Uterus (tissue), 4 donors: ENCODE results near the gene HVCN1. TPM values are rescaled to one million over a fixed set of nuclear protein-coding genes. Genes with fewer than 3 reads are reported as not detected.

Experiments
- DNase-seq, 2 donors: peaks; one replicate each; pipeline ENCODE4 v3.0.0-alpha.2; 2019 to 2020
- H3K27ac ChIP-seq, 2 donors: fragments of 200-600 bp; sonication (generic); 1 replicate in 1 of 2; 2 replicates in 1 of 2; pipeline ENCODE4 v1.5.1; 2016 to 2018
- H3K27me3 ChIP-seq, 2 donors: fragments of 200-600 bp; sonication (generic); one replicate each; pipeline ENCODE4 v1.5.1; 2018 to 2019; ENCODE audit warnings: control low read depth in 1 of 2
- H3K36me3 ChIP-seq, 2 donors: fragments of 200-600 bp; sonication (generic); one replicate each; pipeline ENCODE4 v1.5.1; 2019; ENCODE audit warnings: control low read depth in 1 of 2
- H3K4me1 ChIP-seq, 2 donors: fragments of 200-600 bp; sonication (generic); one replicate each; pipeline ENCODE4 v1.5.1; 2018 to 2019; ENCODE audit warnings: control low read depth in 1 of 2
- H3K4me3 ChIP-seq, 2 donors: fragments of 200-600 bp; sonication (generic); 1 replicate in 1 of 2; 2 replicates in 1 of 2; pipeline ENCODE4 v1.5.1; 2018 to 2019; ENCODE audit warnings: mild to moderate bottlenecking in 1 of 2
- H3K9me3 ChIP-seq, 2 donors: fragments of 200-600 bp; sonication (generic); one replicate each; pipeline ENCODE4 v1.5.1; 2019; ENCODE audit warnings: control low read depth in 1 of 2
- CTCF ChIP-seq, 4 experiments: fragments of 200-600 bp in 2 of 4; fragments of 450-650 bp in 2 of 4; sonication (generic) in 2 of 4; IDR thresholded peaks; one replicate each; pipeline ENCODE4 v1.5.1; 2016 to 2019; ENCODE audit warnings: antibody characterized with exemption in 4 of 4, mild to moderate bottlenecking in 2 of 4, moderate library complexity in 1 of 4
- POLR2A ChIP-seq, 2 donors: fragments of 450-650 bp; IDR thresholded peaks; one replicate each; pipeline ENCODE4 v1.6.1; 2016; ENCODE audit warnings: antibody characterized with exemption in 2 of 2, mild to moderate bottlenecking in 1 of 2, moderate library complexity in 1 of 2
- intact Hi-C: fragments of 100-400 bp; cut with DNase I; formaldehyde crosslinking; loops from one replicate; pipeline ENCODE4 v1.15.1; 2023; ENCODE audit warnings: low total_unique reads
- total RNA-seq, 4 donors: library from RNA; depleted of rRNA in 3 of 4; stranded (reverse); fragments of >200 nt in 3 of 4; gene quantifications; one replicate each; pipeline versions ENCODE4 v1.1.0 to v1.2.4, GENCODE V29; 2014 to 2023
- donor health status: DM: yes; HTN: yes; CAD: no.

HVCN1 gene
- total RNA-seq, 4 donors from 2014 or later, result 3.8 to 18.1 (median 14.0) TPM

- Histone ChIP-seq H3K4me1 (peaks cover 0 to 4% of the 10 kb centered on the region in 2 donors), H3K4me3 (no peak overlapping the region), H3K9me3 (no peaks in the 10 kb centered on the region), H3K36me3 (no peaks in the 10 kb centered on the region), H3K27ac (peak overlapping the region; percentile 49 to 65), H3K27me3 (no peaks in the 10 kb centered on the region)
- TF ChIP-seq POLR2A (IDR thresholded peaks at IDR 0.05) (no peak), CTCF (IDR thresholded peaks at IDR 0.05) (peak in 1 of 4 experiments; percentile 4)
- peak; percentile 47 to 51 for DNase-seq
- intact Hi-C loops, result no loop called here
Observed at GRCh38 chr12:110641521-110641920, 47.4 kb downstream of the HVCN1 start.

GRCh38 chr12:110640275-110641025, 48.5 kb downstream of the HVCN1 start:
- H3K36me3 ChIP-seq, result no peaks in the 10 kb centered on the region
- H3K4me1 ChIP-seq, result peaks cover 0 to 4% of the 10 kb centered on the region in 2 donors
- no peaks in the 10 kb centered on the region for H3K9me3 ChIP-seq
- TF ChIP-seq CTCF (IDR thresholded peaks at IDR 0.05) (no peak), POLR2A (IDR thresholded peaks at IDR 0.05) (no peak)
- no peak for DNase-seq
- H3K27me3 ChIP-seq, result no peaks in the 10 kb centered on the region
- no peak overlapping the region for H3K4me3 ChIP-seq
- H3K27ac ChIP-seq, result peak overlapping the region; percentile 55 to 65
- intact Hi-C loops, result no loop called here

GRCh38 chr12:110639336-110640141, 49.4 kb downstream of the HVCN1 start:
- Histone ChIP-seq H3K27me3 (no peaks in the 10 kb centered on the region), H3K4me3 (no peak overlapping the region), H3K27ac (peak overlapping the region; percentile 23 to 55), H3K4me1 (peaks cover 0 to 4% of the 10 kb centered on the region in 2 donors), H3K9me3 (no peaks in the 10 kb centered on the region), H3K36me3 (no peaks in the 10 kb centered on the region)
- intact Hi-C loops, result loop anchor here (10.0 kb wide), 1 partner anchor 895 kb away; no protein-coding TSS in a partner anchor
- DNase-seq, result no peak
- TF ChIP-seq CTCF (IDR thresholded peaks at IDR 0.05), result no peak
- no peak for TF ChIP-seq POLR2A (IDR thresholded peaks at IDR 0.05)

- Histone ChIP-seq H3K27ac (peak overlapping the region; percentile 23 to 55), H3K36me3 (no peaks in the 10 kb centered on the region), H3K4me1 (peaks cover 0 to 4% of the 10 kb centered on the region in 2 donors), H3K27me3 (no peaks in the 10 kb centered on the region), H3K9me3 (no peaks in the 10 kb centered on the region), H3K4me3 (no peak overlapping the region)
- intact Hi-C loops, result loop anchor here (10.0 kb wide), 1 partner anchor 896 kb away; no protein-coding TSS in a partner anchor
- no peak for TF ChIP-seq CTCF (IDR thresholded peaks at IDR 0.05)
- TF ChIP-seq POLR2A (IDR thresholded peaks at IDR 0.05), result no peak
- no peak for DNase-seq
Observed at GRCh38 chr12:110638796-110639195, 50.1 kb downstream of the HVCN1 start.
